ENCODE data around the gene PITPNM3. TPM values are rescaled to one million over a fixed set of nuclear protein-coding genes. Genes with fewer than 3 reads are reported as not detected.
"Not testable (repeated sequence)": the region's sequence is repeated elsewhere in the genome, so short reads cannot be mapped to it uniquely, and the experiment has no call there.

Gene PITPNM3
- total RNA-seq, 2 donors from 2014 or later: 13.4 to 26.6 TPM

GRCh38 chr17:6496116-6496481, 60.3 kb downstream of the PITPNM3 start:
- peak; percentile 36 for DNase-seq (ENCODE audit: low spot score)
- intact Hi-C loops (cut with DNase I): no loop called here

- intact Hi-C loops (cut with DNase I): no loop called here
- peak; percentile 41 for DNase-seq (ENCODE audit: low spot score)
Measured at GRCh38 chr17:6495450-6496115, 60.8 kb downstream of the PITPNM3 start.

GRCh38 chr17:6494239-6494941, 62.0 kb downstream of the PITPNM3 start:
- DNase-seq (ENCODE audit: low spot score): peak; percentile 52
- intact Hi-C loops (cut with DNase I): no loop called here

- intact Hi-C loops (cut with DNase I): no loop called here
- no peak for DNase-seq (ENCODE audit: low spot score)
Measured at GRCh38 chr17:6492892-6493674, 63.3 kb downstream of the PITPNM3 start.

GRCh38 chr17:6491071-6491700, 65.2 kb downstream of the PITPNM3 start:
- DNase-seq (ENCODE audit: low spot score): peak; percentile 41
- intact Hi-C loops (cut with DNase I): no loop called here

- DNase-seq (ENCODE audit: low spot score): no peak
- intact Hi-C loops (cut with DNase I): no loop called here
Measured at GRCh38 chr17:6489016-6489550, 67.3 kb downstream of the PITPNM3 start.

- peak; percentile 0 for DNase-seq (ENCODE audit: low spot score)
Measured at GRCh38 chr17:6488008-6488539, 68.3 kb downstream of the PITPNM3 start.

GRCh38 chr17:6487251-6488007, 68.9 kb downstream of the PITPNM3 start:
- DNase-seq (ENCODE audit: low spot score): no peak
- intact Hi-C loops (cut with DNase I): no loop called here

More at GRCh38 chr17:6488008-6488539, 68.3 kb downstream of the PITPNM3 start:
- intact Hi-C loops (cut with DNase I): no loop called here

- DNase-seq (ENCODE audit: low spot score): no peak
- intact Hi-C loops (cut with DNase I): no loop called here
Measured at GRCh38 chr17:6485646-6486412, 70.5 kb downstream of the PITPNM3 start.

- intact Hi-C loops (cut with DNase I): no loop called here
- no peak for DNase-seq (ENCODE audit: low spot score)
Measured at GRCh38 chr17:6483507-6483906, 72.8 kb downstream of the PITPNM3 start.

- DNase-seq (ENCODE audit: low spot score); intact Hi-C loops (cut with DNase I): not testable (repeated sequence)
Measured at GRCh38 chr17:6482796-6483195, 73.6 kb downstream of the PITPNM3 start.

- intact Hi-C loops (cut with DNase I): no loop called here
- no peak for DNase-seq (ENCODE audit: low spot score)
Measured at GRCh38 chr17:6482105-6482455, 74.3 kb downstream of the PITPNM3 start.

- no peak for DNase-seq (ENCODE audit: low spot score)
- intact Hi-C loops (cut with DNase I): no loop called here
Measured at GRCh38 chr17:6480303-6480675, 76.1 kb downstream of the PITPNM3 start.

GRCh38 chr17:6479622-6480302, 76.6 kb downstream of the PITPNM3 start:
- intact Hi-C loops (cut with DNase I): loop anchor here (10.0 kb wide), 4 partner anchors 75 to 165 kb away; partner anchors contain the start of genes KIAA0753 (in 1 of the 2), PITPNM3 (in 1 of the 2) and TXNDC17 (in 1 of the 2)
- no peak for DNase-seq (ENCODE audit: low spot score)

GRCh38 chr17:6478486-6478885, 77.9 kb downstream of the PITPNM3 start:
- no peak for DNase-seq (ENCODE audit: low spot score)
- intact Hi-C loops (cut with DNase I): loop anchor here (10.0 kb wide), 4 partner anchors 76 to 166 kb away; partner anchors contain the start of genes KIAA0753 (in 1 of the 2), PITPNM3 (in 1 of the 2) and TXNDC17 (in 1 of the 2)

- DNase-seq (ENCODE audit: low spot score): no peak
Measured at GRCh38 chr17:6477831-6478383, 78.4 kb downstream of the PITPNM3 start.

GRCh38 chr17:6476810-6477179, 79.6 kb downstream of the PITPNM3 start:
- intact Hi-C loops (cut with DNase I): loop anchor here (10.0 kb wide), 4 partner anchors 78 to 168 kb away; partner anchors contain the start of genes KIAA0753 (in 1 of the 2), PITPNM3 (in 1 of the 2) and TXNDC17 (in 1 of the 2)

More at GRCh38 chr17:6477831-6478383, 78.4 kb downstream of the PITPNM3 start:
- intact Hi-C loops (cut with DNase I): loop anchor here (10.0 kb wide), 4 partner anchors 77 to 167 kb away; partner anchors contain the start of genes KIAA0753 (in 1 of the 2), PITPNM3 (in 1 of the 2) and TXNDC17 (in 1 of the 2)

More at GRCh38 chr17:6476810-6477179, 79.6 kb downstream of the PITPNM3 start:
- no peak for DNase-seq (ENCODE audit: low spot score)

Data from posterior vena cava (tissue), 2 donors.